Spleen (tissue), 11 donors: ENCODE measurements around the gene DST. TPM values are rescaled to one million over a fixed set of nuclear protein-coding genes. Genes with fewer than 3 reads are reported as not detected.

Experiments
- DNase-seq: peaks from one replicate; pipeline ENCODE4 v3.0.0-alpha.2; 2020
- H3K27ac ChIP-seq, 8 donors: fragments of 200-600 bp; sonication (generic) in 7 of 8; 1 replicate in 4 of 8; 2 replicates in 4 of 8; pipeline versions ENCODE4 v1.5.0 to v1.8.0; 2016 to 2021; ENCODE audit warnings: inconsistent platforms in 4 of 8, mild to moderate bottlenecking in 4 of 8, moderate library complexity in 1 of 8
- H3K27me3 ChIP-seq, 7 donors: fragments of 200-600 bp; sonication (generic) in 6 of 7; replicated peaks in 1 of 7; 1 replicate in 4 of 7; 2 replicates in 3 of 7; pipeline versions ENCODE4 v1.5.0 to v1.8.0; 2016 to 2021; ENCODE audit warnings: inconsistent platforms in 3 of 7, mild to moderate bottlenecking in 1 of 7
- H3K36me3 ChIP-seq, 6 donors: fragments of 200-600 bp; sonication (generic) in 5 of 6; 1 replicate in 4 of 6; 2 replicates in 2 of 6; pipeline versions ENCODE4 v1.5.0 to v1.8.0; 2016 to 2021; ENCODE audit warnings: inconsistent platforms in 2 of 6
- H3K4me1 ChIP-seq, 6 donors: fragments of 200-600 bp; sonication (generic) in 5 of 6; 1 replicate in 3 of 6; 2 replicates in 3 of 6; pipeline versions ENCODE4 v1.5.0 to v1.8.0; 2016 to 2021; ENCODE audit warnings: inconsistent platforms in 3 of 6
- H3K4me3 ChIP-seq, 8 donors: fragments of 200-600 bp; sonication (generic) in 7 of 8; 1 replicate in 4 of 8; 2 replicates in 4 of 8; pipeline versions ENCODE4 v1.5.0 to v1.8.0; 2016 to 2021; ENCODE audit warnings: inconsistent platforms in 4 of 8, mild to moderate bottlenecking in 4 of 8, moderate library complexity in 2 of 8
- H3K9me3 ChIP-seq, 8 donors: fragments of 200-600 bp; sonication (generic) in 7 of 8; 1 replicate in 4 of 8; 2 replicates in 4 of 8; pipeline versions ENCODE4 v1.5.0 to v1.8.0; 2016 to 2021; ENCODE audit warnings: inconsistent platforms in 4 of 8
- POLR2A ChIP-seq, 3 donors: fragments of 450-650 bp; IDR thresholded peaks; one replicate each; pipeline ENCODE4 v1.5.1; 2017; ENCODE audit warnings: antibody characterized with exemption in 3 of 3, mild to moderate bottlenecking in 1 of 3
- POLR2AphosphoS5 ChIP-seq, 3 donors: sonication (generic); formaldehyde crosslinking; IDR thresholded peaks; one replicate each; pipeline ENCODE4 v1.5.1; 2017; ENCODE audit warnings: antibody characterized with exemption in 3 of 3
- WGBS, 5 donors: extraction: QIAGEN DNeasy Blood & Tissue Kit in 3 of 5; methylation state at CpG; one replicate each; pipeline versions ENCODE4 v1.1.5 to v1.1.7; 2013 to 2018; 5-methylcytosine and 5-hydroxymethylcytosine counted together
- intact Hi-C: fragments of 100-400 bp; cut with DNase I; formaldehyde crosslinking; loops from one replicate; pipeline ENCODE4 v1.15.0; 2023; ENCODE audit warnings: low total_unique reads
- polyA plus RNA-seq, 3 donors: library from polyadenylated mRNA; stranded (reverse); fragments of 200-250 nt; gene quantifications; one replicate each; pipeline ENCODE4 v1.2.1, GENCODE V29; 2013
- total RNA-seq, 7 donors: library from RNA; depleted of rRNA in 3 of 7; stranded (reverse); fragments of >200 nt in 3 of 7; fragmentation: NEBNext Ultra II Directional in 4 of 7; extraction: Animal tissue kit (Norgen Biotek cat#: 25700) in 4 of 7; gene quantifications; one replicate each; pipeline versions ENCODE4 v1.1.0 to v1.2.1, GENCODE V29; 2016 to 2021
- TF ChIP-seq, protein P1 (sequence below), 11 experiments: fragments of 200-600 bp in 7 of 11; fragments of 450-650 bp in 4 of 11; sonication (generic) in 4 of 11; IDR thresholded peaks in 8 of 11; conservative IDR thresholded peaks in 3 of 11; 1 replicate in 7 of 11; 2 replicates in 4 of 11; pipeline versions ENCODE4 v1.4.0 to v1.8.0; 2016 to 2021; ENCODE audit warnings: antibody characterized with exemption in 11 of 11, inconsistent platforms in 4 of 11, mild to moderate bottlenecking in 1 of 11
- donor health status: healthy with polysubstance abuse.
- donor health status: DM: no; HTN: no; CAD: no; lungs with moderate emphysema.
- donor health status: DM: no; HTN: no; CAD: no.
- donor health status: Bipolar disorder and iron deficiency.
- donor health status: healthy.
- donor health status: DM: no; HTN: no; CAD: no.
- donor health status: DM: yes; HTN: yes; CAD: no.

Gene DST
- total and polyA plus RNA-seq, 10 donors, result 16.5 to 236 (median 156) TPM

DNA sequence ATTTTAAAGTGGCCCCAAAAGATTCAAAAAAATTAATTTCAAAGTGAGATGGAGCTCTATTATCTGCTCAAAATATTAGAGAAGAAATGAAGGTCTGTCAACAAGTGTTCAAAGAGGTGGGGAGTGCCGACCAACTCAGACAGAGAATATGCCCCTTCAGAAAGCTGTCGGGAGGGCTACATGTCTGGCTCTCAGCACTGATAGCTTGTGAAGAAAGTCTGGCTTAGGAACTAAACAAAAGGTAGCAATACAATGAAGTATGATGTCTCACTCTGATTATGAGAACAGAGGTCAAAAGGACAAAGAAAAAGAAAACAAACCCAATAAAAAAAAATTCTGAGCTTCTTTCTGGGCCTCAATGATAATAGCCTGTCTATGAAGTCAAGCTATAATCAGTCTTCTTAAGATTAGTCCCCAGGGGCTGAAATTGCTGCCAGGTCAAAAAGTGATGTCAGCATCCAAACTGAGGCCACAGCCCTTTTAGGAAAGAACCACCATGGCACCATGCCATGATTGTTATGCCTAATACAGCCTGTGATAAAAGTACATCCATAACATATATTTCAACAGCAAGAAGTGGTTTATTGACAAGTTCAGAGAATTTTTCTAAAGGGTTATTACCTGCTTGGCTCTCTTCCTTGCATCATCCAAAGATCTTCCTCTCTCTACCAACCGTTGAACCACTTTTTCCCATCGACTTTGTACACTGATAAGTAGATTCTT, 150.9 kb downstream of the DST start:
- Histone ChIP-seq H3K9me3 (no peaks in the 10 kb centered on the region), H3K36me3 (peaks cover 0 to 46% (median 6%) of the 10 kb centered on the region in 6 donors), H3K27ac (no peak overlapping the region), H3K4me3 (no peak overlapping the region), H3K4me1 (no peaks in the 10 kb centered on the region), H3K27me3 (no peaks in the 10 kb centered on the region)
- TF ChIP-seq POLR2AphosphoS5 (IDR thresholded peaks at IDR 0.05) (no peak), POLR2A (IDR thresholded peaks at IDR 0.05) (no peak)
- TF ChIP-seq, protein P1, sequence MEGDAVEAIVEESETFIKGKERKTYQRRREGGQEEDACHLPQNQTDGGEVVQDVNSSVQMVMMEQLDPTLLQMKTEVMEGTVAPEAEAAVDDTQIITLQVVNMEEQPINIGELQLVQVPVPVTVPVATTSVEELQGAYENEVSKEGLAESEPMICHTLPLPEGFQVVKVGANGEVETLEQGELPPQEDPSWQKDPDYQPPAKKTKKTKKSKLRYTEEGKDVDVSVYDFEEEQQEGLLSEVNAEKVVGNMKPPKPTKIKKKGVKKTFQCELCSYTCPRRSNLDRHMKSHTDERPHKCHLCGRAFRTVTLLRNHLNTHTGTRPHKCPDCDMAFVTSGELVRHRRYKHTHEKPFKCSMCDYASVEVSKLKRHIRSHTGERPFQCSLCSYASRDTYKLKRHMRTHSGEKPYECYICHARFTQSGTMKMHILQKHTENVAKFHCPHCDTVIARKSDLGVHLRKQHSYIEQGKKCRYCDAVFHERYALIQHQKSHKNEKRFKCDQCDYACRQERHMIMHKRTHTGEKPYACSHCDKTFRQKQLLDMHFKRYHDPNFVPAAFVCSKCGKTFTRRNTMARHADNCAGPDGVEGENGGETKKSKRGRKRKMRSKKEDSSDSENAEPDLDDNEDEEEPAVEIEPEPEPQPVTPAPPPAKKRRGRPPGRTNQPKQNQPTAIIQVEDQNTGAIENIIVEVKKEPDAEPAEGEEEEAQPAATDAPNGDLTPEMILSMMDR (IDR thresholded peaks at IDR 0.05 in 8 of 11, conservative IDR thresholded peaks at IDR 0.05 in 3 of 11), result no peak
- 85 to 93% (median 91%) methylated on average over 4 of the region's 4 CpGs for WGBS, 5 donors
- intact Hi-C loops, result no loop called here
- no peak for DNase-seq

DNA sequence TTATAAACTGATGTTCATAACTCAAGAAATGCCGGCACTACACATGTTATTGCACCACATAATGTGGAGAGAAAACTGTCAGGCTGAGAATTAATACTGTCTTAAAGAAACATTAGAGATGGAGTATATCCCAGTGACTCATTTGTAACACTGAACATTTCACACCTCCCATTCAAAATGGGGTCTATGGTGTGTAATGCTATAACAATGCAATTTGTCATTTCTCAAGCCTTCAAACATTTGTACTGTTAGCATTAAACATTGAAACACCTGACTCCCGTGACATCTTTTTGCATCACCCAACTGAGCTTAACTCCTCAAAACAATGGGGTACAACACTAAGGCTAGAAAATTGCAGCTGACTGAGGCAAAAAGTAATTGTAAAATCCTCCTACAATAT, 151.7 kb downstream of the DST start:
- DNase-seq, result no peak
- Histone ChIP-seq H3K9me3 (no peaks in the 10 kb centered on the region), H3K27me3 (no peaks in the 10 kb centered on the region), H3K36me3 (peaks cover 0 to 48% (median 6%) of the 10 kb centered on the region in 6 donors), H3K27ac (no peak overlapping the region), H3K4me3 (no peak overlapping the region), H3K4me1 (no peaks in the 10 kb centered on the region)
- TF ChIP-seq, protein P1 (IDR thresholded peaks at IDR 0.05 in 8 of 11, conservative IDR thresholded peaks at IDR 0.05 in 3 of 11), result no peak
- TF ChIP-seq POLR2A (IDR thresholded peaks at IDR 0.05) (no peak), POLR2AphosphoS5 (IDR thresholded peaks at IDR 0.05) (no peak)
- intact Hi-C loops, result no loop called here
- 91 to 97% (median 93%) methylated on average over 2 of the region's 2 CpGs for WGBS, 5 donors

DNA sequence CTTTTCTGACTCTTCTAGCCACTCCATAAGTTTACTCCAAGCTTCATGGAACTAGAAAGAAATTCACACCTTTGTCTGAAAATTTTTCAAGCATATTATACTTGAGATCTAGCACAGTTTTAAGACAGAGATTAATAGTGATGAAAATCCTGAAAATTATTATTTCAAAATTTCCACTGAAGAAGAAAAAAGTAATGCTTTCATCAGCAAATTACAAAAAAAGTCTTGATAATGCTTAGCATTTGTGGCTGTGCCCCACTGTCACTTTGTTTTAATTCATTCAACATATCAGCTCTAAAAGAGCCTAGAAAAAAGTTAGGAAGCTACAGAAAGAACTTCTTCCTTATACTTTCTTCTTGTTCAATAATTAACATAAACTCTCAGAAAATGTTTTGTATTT, 153.1 kb downstream of the DST start:
- Histone ChIP-seq H3K27ac (no peak overlapping the region), H3K36me3 (peaks cover 0 to 56% (median 6%) of the 10 kb centered on the region in 6 donors), H3K27me3 (no peaks in the 10 kb centered on the region), H3K4me1 (no peaks in the 10 kb centered on the region), H3K9me3 (no peaks in the 10 kb centered on the region), H3K4me3 (no peak overlapping the region)
- intact Hi-C loops, result no loop called here
- TF ChIP-seq POLR2AphosphoS5 (IDR thresholded peaks at IDR 0.05) (no peak), POLR2A (IDR thresholded peaks at IDR 0.05) (no peak)
- TF ChIP-seq, protein P1 (IDR thresholded peaks at IDR 0.05 in 8 of 11, conservative IDR thresholded peaks at IDR 0.05 in 3 of 11), result no peak
- no peak for DNase-seq

DNA sequence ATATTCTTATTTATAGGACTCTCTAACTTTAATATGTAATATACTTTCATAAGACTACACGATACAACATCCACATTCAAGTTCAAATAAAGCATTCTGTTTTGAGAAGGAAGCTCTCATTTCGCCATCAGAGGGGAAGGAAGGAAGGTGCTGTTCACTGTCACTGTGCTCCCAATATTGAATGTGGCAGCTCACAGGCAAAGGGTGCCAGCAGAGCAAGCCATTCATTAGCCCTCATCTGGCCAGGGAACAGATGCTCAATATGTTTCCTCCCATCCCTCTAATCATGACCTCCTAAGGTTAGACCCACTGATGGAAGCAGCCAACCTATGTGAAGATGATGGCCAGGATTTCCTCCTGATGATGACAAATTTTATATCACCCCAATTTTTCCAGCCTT, 154.4 kb downstream of the DST start:
- Histone ChIP-seq H3K27ac (no peak overlapping the region), H3K36me3 (peaks cover 0 to 56% (median 6%) of the 10 kb centered on the region in 6 donors), H3K4me3 (no peak overlapping the region), H3K9me3 (no peaks in the 10 kb centered on the region), H3K4me1 (no peaks in the 10 kb centered on the region), H3K27me3 (no peaks in the 10 kb centered on the region)
- DNase-seq, result no peak
- intact Hi-C loops, result no loop called here
- WGBS, 5 donors, result 56 to 77% (median 66%) methylated on average over 2 of the region's 2 CpGs
- TF ChIP-seq POLR2A (IDR thresholded peaks at IDR 0.05) (no peak), POLR2AphosphoS5 (IDR thresholded peaks at IDR 0.05) (no peak)
- TF ChIP-seq, protein P1 (IDR thresholded peaks at IDR 0.05 in 8 of 11, conservative IDR thresholded peaks at IDR 0.05 in 3 of 11), result no peak
